Activated CD4-positive, alpha-beta T cell treated with anti-CD3 and anti-CD28 coated beads for 48 hours (primary cell): ENCODE results near the gene CTNNA2.

Source experiments
- DNase-seq: peaks from one replicate; pipeline ENCODE4 v3.0.0-alpha.2; 2020

CTNNA2 gene

DNA sequence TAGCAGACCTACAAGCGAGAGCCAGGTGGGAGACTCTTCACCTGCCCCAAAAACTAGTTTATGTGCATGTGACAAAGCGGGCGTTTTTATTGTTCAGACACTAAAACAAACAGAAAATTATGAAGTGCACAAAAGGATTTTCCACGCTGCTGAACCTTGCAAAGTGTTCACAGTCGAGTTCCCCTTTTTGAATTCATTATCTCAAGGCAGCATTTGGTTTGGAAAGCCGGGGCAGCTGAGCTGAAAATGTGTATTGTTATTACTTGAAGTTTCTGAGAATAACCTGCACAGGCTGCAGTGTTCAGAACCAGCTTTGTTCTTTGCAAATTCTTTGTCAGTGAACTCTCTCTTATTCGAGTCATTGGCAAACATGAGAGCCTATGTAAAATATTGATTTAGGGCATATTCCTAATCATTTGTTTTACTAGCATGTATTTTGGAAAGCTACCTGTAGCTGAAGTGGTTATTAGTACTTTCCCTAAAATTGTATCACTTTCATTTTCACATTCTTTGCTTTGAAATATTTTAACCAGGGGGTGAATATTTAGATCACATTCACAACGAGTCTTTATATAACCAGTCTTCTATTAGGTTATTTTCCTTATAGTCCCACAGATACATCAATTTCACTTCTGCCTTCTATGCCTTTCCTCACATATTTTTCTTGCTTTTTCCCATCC is 732.2 kb downstream of the CTNNA2 start:
- no peak for DNase-seq

DNA sequence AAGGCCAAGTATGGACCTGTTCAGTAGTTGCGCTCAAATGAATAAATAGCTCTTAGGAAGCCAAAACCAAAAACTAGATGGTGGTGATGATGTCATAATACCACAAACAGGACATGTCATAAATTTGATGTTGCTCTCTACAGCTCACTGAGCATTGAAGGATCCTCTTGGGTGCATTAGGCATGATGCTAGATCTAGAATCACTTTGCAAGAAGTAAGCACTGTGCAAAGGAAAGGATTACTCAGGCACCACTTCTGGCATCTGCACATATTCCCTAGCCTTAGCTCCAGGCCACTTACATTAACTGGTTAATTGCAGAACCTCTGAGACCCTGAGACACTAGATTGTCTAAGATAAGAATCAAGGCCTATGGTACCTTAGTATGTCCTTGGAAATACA is 733.7 kb downstream of the CTNNA2 start:
- DNase-seq: no peak

DNA sequence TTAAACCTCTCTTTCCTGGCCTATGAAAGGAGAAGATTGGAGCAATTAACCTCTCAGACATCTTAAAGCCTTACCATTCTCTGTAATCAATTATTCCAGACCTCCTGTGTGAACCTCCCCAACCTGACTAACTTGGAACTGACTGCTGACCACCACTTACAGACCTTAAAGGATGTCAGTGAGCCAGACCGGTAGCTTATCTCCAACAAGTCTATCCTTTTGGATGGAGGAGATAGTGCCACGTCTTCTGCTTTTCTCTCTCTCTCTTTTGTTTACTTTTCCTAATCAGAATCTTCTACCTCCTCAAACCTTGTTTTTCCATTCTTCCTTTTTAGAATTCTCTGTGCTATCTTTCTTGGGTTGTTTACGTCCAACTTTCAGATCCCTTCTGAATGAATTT is 734.5 kb downstream of the CTNNA2 start:
- DNase-seq: no peak

DNA sequence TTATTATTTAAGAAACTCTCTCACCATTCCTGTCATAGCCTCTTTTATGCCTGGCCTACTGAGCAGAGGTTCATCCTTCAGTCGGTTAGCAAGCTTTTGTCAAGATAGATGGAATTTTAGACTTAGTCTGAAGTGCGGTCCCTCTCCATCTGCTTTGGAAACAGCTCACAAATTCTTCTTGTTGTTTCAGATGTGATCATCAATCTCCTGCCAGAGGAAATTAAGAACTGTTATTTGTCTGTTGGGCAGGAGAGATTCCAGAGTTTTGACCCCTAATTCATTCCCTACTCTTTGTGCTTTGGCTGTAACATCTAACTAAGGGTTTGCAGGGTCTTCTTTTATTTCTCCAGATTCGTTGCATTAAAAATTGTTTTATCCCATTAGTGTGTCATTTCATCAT is 735.3 kb downstream of the CTNNA2 start:
- no peak for DNase-seq

DNA sequence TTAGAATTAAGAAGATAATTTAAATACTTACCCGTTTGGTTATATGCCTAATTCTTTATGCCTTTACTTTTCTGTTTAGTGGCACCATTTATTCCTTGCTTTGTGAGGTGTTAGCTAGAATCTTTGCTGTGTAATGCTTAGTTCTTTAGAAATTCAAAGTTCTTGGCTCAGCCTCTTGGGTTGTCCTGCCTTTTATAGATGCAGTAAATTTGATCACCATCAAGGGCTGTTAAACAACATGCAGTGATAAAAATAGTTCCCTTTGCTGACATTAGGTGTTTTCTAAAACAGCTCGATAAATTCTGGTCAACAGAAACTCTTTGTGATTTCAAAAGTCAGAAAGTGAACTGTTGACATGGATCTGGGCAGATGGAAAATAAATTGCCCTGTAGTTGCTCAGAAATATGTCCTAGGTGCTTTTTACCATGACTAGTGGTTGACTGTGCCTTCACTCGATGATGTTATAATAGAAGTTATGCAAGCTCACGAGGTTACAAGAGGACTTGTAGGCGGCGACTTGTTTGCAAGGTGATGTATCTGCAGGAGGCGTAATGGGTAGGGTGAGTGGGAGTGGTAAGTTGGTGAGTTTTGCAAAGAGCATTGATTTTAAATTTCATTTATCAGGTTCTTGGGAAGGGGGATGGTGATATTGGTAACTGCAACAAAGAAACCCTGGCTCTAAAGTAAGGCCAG is 739.6 kb downstream of the CTNNA2 start:
- DNase-seq: no peak

DNA sequence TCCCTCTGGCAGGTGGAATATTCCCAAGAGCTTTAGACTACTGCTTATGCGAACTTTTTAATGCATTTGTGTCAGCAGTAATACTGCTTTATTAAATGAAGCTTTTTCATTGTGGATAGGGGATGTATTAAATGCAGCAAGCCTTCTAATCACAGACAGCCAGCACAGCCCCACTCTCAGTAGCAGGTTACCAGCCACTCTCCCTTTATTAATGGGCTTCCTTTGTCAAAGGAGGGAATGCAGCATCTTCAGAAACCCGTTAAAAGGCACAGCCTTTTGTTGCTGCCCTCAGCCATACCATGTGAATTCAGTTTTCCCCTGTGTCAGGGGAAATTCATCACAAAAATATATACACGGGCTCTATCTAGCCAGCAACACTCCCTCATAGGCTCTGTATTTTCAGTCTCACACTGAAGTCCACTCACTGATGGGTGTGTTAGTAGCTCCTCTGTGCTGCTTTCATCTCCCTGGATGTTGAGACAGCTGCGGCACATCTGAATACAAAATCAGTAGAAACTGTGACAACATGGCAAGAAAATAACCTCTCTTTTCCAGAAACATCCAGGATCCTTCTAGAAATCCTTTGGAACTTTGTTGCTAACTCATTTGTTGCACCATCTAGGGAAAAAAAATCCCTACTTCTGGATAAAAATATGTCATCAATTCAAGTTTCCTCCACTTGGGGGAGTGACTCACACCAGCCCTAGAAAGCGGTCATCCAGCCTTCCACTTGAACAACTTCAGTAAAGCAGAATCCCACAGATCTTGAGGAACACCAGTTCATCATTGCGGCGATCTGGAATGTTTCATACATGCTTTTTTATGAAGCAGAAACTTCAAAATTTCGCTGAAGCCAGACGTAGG is 743.3 kb downstream of the CTNNA2 start:
- DNase-seq: no peak

DNA sequence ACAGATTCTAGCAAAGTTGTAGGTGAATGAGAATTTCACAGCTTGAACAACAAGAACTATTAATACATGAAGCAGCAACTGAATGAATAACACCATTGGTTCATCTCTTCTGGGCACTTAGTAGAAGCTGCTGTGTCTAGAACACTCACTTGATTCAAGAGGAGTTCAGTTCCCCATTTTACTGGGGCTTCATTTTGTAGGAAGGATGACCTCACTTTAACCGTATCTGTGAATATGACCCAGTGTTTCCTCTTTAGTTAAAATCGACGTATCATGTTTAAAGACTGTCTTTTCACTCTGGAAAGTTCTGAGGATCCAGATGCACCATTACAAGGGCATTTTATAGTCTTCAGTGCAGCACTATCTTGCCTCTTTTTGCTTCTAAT is 743.9 kb downstream of the CTNNA2 start:
- no peak for DNase-seq

DNA sequence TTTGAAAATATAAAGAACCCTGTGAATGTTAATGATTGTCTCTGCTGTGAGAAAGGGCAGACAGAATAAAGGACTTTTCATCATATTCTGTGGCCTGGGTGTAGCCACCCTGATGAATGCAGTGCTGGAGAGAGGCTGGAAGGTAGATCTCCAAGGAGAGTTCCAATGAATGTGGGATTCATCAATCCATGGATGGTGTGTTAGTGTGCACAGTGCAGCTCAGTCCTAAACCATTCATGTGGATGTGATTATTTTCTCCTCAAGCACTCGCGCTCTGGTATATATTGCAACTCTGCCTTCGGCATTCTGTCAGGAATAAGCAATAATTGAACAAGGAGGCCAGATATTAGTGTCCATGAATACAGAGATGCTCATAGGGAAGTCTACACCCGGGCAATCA is 744.6 kb downstream of the CTNNA2 start:
- DNase-seq: no peak

DNA sequence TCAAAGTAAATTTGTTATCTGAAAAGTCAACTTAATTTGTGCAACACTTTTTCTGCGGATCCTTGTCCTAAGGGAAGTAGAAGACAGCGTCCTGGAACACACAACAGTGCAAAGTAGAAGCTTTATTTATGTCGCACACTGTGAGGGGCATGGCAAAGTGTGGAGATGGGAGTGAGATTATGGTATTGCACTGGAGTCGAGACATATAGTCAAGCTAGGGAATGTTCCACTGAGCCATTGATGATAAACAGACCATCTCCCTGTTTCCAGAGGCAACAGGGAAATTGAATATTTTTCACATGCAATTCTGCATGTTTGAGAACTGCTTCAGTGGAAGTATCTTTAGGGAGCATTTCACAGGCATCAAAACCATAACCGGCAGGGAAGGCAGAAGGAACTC is 745.5 kb downstream of the CTNNA2 start:
- DNase-seq: no peak

DNA sequence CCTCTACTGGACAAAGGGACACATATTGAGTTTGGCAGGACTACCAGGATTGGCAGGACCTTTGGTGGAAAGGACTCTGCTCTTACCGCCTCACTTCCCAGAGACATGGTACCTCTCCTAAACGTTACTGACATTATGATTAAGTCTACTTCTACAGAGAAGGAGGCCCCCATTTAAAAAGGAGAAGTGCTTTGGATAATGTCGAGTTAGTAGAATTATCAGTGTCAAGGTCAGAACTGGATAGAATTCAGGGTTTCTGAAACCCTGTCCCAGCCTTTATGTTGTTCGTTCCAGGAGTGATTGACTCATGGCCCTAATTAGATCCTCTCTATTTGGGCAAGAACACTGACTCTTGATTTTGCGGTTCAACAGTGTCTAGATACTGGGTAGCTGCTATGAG is 745.9 kb downstream of the CTNNA2 start:
- no peak for DNase-seq

DNA sequence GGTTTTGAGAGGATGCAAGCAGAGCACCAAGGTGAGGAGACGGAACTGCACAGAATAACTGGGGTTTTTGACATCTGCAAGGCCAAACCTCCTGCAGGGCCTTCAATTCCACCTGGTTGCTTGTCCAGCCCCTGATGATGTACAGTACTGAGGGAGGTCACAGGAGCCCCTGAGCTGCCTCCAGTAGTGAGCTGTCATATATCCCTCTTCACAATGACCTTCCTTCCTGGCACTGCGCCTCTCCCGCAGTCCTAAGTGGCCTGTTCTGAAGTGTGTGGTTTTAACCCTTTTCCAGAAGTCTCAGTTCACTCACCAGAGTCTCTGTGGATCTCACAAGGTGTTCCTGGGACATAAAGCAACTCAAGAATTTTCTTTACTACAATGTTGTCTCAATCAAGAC is 746.4 kb downstream of the CTNNA2 start:
- DNase-seq: no peak

DNA sequence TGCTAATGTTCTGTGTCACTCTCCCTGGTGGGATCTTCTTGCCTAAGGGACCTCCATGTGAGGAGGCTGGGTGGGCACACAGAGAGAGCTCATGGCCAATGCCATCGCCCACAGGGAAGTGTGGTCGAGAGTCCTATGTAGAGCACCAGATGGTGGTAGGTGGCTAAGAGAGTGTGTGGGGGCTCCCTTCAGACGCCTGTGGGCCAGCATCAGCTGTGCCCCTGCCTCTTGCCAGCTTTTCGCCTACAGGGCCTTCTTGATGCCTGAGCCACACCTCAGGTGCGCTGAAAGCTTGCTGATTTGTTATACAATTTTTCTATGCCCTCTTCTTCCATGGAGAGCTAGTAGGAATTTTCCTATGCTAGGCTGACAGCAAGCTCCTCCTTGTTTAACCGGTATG is 753.4 kb downstream of the CTNNA2 start:
- DNase-seq: no peak

DNA sequence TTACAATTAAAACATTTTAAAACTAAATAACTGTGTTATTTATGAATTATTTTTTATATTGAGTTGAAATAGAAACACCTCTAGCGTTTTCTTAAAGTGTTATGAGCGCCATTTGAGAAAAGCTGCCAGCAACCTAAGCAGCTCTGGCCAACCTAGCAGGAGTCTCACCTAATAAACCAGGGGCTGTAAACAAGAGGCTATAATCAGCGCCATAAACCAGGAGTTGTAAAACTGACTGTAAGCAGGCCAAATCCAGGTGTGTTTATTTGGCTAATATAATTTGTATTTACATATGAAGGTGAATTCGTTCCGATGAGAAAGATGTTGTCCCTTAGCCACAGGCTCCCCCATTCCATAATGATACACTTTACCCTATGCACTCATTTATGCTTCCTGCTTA is 757.0 kb downstream of the CTNNA2 start:
- no peak for DNase-seq

DNA sequence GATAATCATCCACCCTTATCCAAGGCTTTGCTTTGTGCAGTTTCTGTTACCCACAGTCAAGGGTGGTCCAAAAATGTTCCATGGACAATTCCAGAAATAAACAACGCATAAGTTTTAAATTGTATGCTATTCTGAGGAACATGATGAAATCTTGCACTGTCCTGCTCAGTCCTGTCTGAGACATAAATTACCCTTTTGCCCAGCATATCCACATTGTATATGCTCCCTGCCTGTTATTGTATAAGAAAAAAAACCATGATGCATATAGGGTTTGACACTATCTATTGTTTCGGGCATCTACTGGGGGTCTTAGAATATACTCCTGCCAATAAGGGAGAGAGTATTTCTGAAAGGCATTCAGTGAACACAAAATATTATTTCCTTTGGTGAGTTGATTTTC is 767.7 kb downstream of the CTNNA2 start:
- no peak for DNase-seq

DNA sequence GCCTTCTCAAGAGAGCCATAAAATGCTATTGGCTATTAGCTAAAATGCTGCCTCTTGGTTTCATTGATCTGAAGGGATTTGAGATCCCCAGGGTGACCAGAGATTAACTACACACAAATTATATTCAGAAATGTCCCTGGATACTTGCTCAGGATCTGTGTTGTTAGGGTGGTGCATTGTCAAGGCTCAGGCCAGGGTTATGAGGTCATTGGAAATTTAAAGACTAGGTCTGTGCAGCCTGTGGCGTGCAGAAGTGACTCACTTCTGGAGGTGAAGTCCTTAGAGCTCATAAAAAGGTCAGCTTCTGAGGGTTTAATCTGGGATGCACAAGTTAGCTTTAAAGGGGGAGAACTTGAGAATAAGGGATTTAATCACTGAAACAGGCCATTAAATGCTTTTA is 768.2 kb downstream of the CTNNA2 start:
- no peak for DNase-seq

DNA sequence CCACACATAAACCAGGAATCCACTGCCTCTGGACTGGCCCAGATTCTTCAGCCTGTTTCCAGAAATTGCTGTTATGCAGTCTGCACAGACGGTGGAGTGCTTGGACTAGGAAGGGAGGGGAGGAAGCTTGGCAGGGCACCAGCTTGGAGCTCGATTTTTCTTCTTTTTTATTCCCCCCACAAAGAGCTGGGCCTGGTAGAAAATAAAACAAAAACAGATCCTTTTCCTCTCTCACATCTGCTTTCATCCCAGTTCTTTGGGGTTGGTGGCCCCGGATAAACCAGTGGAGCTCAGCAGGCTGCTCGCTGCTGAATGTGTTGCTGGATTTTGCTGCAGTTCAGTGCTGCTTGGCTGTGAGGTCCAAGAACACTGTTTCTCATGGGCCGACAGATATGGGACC is 775.7 kb downstream of the CTNNA2 start:
- DNase-seq: no peak

DNA sequence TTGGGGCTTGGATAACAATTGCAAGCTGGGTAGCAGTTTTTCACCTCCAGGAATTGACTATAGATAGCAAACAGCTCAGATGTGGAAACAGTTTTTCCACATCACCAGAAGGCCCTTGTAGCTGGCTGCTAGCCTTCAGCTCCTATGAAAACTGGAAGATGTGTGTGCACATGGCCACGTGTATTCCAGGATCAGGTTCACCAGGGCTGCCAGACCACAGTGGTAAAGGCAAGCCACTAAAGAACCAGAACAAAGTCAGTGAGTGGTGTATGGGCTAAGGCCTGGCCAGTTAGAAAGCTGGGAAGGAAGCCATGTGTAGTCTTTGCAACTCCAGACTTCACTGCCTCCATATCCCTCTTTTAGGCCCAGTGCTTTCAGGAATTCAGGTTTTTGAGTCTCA is 778.8 kb downstream of the CTNNA2 start:
- DNase-seq: no peak

DNA sequence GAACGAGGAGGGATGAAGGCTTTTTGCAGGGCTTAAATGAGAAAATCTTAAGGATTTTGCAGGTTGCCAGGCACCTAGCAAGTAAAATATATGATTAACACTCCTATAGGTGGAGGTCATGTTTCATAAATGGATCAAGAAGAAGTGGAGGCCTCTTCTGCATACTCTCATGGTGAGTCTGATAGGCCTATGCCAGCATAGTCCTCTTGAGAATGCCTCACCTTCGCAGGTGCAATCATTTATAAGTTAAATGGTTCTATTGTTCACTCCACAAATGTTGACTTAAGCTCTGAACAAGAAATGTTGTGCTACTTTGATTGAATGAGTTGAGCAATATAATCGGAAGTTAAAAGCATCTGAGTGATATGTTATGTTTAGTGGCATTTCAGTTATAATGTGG is 779.6 kb downstream of the CTNNA2 start:
- DNase-seq: no peak

DNA sequence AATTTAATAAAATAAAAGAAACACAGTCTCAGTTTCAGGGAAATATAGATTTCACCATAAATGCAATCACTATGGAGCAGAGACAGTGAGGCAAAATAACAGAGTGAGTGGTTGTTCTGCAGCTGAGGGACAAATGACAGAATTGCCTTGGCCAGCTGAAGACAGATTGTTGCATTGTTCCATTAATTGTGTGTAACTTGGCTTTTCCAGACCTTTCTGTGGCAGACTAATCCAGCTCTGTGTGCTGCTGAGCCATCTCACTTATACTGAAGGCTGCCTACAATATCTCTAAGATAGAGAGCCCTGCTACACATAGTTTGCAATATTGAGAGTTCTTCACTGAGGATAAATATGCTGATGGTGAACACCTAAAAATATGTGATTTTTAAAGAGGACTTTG is 780.2 kb downstream of the CTNNA2 start:
- no peak for DNase-seq

DNA sequence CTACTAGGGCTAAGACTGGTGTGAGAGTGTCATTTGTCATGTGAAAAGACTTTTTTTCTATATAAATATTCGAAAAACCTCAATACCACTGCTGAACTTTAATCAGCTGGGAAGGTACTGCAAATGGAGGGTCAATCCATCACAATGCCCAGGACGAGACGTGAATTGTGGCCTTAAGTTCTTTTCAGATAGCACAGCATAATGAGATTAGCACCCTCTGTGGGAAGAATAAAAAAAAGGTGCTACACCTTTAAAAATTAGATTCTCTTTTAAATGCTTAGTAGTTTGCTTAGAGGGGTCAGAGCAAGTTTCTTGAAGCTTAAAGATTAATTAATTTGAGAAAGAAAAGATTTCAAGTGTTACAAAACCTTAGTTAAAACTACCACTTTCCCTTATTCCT is 786.1 kb downstream of the CTNNA2 start:
- DNase-seq: no peak

DNA sequence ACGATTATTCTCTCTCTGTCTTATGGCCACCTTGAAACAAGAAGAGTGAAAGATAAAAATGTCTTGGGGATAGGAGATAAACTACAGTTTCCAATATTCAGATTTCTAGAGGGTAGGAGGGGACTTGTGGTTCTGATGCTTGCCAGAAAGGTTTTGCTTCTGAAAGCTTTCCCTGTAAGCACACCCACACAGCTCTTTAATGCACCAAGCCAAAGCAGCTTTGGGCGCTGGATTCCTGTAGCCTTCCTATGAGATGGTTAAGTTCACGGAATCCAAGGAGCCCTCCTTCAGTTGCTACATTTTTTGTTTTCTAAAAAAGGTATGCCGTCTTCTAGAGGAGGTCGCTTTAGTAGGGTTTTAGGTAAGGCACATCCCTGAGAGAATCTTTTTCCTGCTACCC is 786.8 kb downstream of the CTNNA2 start:
- DNase-seq: no peak

DNA sequence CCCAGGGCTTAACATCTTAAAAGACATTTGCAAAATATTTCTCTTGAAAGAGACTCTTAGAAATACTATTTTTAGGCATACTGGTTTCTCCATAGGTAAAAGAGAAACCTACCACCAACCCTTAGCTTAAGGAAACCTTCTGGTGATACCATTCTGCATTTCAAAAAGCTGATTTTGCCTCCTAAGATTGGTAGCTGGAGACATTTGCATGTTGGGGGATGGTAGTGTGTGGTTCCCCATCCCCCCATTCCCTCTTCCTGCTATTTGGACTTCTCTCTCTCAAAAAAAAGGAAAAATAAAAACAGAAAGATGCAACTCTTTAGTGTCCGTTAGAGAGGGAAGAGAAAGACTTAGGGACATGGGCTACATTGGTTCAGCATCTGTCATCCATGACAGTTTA is 787.5 kb downstream of the CTNNA2 start:
- no peak for DNase-seq

DNA sequence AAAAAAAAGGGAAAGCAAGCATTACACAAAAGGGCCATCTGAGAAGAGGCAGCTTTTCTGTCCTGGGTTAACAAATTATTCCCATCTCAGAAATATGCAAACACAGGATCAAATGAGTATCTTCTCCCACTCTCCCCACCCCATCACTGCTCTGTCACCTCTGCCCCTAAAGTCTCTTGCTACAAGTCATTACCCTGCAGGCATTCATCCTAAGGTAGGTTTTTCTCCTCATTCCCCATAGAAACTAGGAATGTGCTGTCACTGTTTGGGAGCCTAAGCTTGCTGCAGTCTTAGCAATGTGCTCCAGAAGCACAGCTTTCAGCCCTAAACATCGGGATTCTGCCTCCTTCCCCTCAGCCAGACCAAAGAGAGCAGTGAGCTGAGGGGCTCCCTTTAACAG is 788.1 kb downstream of the CTNNA2 start:
- DNase-seq: no peak

DNA sequence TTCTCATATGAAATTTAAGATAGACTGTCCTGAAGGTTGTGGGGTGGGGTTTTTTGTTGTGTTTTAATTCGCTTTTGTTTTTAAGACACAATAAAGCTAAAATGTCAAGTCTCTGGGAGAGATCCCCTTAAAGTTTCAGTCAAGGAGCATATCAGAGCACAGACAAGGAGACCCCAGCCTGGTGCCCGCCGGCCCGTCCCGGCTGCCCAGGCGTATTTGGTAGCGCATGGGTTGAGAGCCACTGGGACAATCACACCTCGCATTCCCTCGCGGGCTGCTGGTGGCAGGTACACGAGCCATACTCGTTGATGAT is 789.1 kb downstream of the CTNNA2 start:
- DNase-seq: no peak
